GM12878 (cell line): ENCODE results near the gene HNRNPLL. TPM values are rescaled to one million over a fixed set of nuclear protein-coding genes. Genes with fewer than 3 reads are reported as not detected.

Experiments used
- ATAC-seq: fragments of 200-7000 bp; cut with Tn5 transposase; 3 replicates; pipeline ENCODE4 v1.9.1; 2020; ENCODE audit warnings: mild to moderate bottlenecking, moderate library complexity
- BruUV-seq: library from RNA; stranded (reverse); fragments of 400-500 nt; replicated peaks from 2 replicates; lab custom pipeline; 2021; lab: Mats Ljungman, UMichigan
- CTCF ChIA-PET: fragments of 300-600 bp; sonication (Branson Sonifier 250); formaldehyde crosslinking; extraction: SDS; loops from one replicate; lab custom pipeline; 2021; ENCODE audit warnings: inconsistent platforms; lab: Yijun Ruan, JAX
- POLR2A ChIA-PET: fragments of 350-600 bp; formaldehyde crosslinking; extraction: SDS; loops from one replicate; lab custom pipeline; 2021; ENCODE audit warnings: inconsistent platforms; lab: Charles Lee
- RAD21 ChIA-PET: fragments of 300-600 bp; sonication (Branson Sonifier 250); formaldehyde crosslinking; loops from one replicate; lab custom pipeline; 2023; ENCODE audit warnings: antibody characterized with exemption; ENCODE audit not compliant: unreplicated experiment; lab: Charles Lee
- SMC1A ChIA-PET: fragments of 300-600 bp; sonication (Branson Sonifier 250); formaldehyde crosslinking; loops from one replicate; lab custom pipeline; 2023; ENCODE audit not compliant: unreplicated experiment, uncharacterized antibody; lab: Charles Lee
- DNase-seq: peaks from one replicate; pipeline ENCODE4 v3.0.0-alpha.2; 2011; ENCODE audit warnings: low read depth, low spot score
- FAIRE-seq: peaks from 3 replicates; lab custom pipeline; 2011; peaks lifted over from hg19 to GRCh38; lab: Jason Lieb, UNC
- H2AFZ ChIP-seq: 2 replicates; pipeline ENCODE4 v1.6.0; 2011; ENCODE audit warnings: low read depth, low read length, control low read depth; ENCODE audit not compliant: control insufficient read depth
- H3K27ac ChIP-seq: 2 replicates; pipeline ENCODE4 v1.5.1; 2011; ENCODE audit warnings: control low read depth; ENCODE audit not compliant: control insufficient read depth, insufficient read depth
- H3K27me3 ChIP-seq, 2 experiments: replicated peaks in 1 of 2; 2 replicates each; pipeline versions ENCODE4 v1.6.0 to v1.6.1; 2011; ENCODE audit warnings: low read length in 1 of 2; ENCODE audit not compliant: control insufficient read depth in 2 of 2, insufficient read depth in 2 of 2
- H3K36me3 ChIP-seq, 2 experiments: 2 replicates each; pipeline ENCODE4 v1.5.1; 2011; ENCODE audit warnings: low read length in 1 of 2; ENCODE audit not compliant: control insufficient read depth in 2 of 2, insufficient read depth in 2 of 2
- H3K4me1 ChIP-seq: 2 replicates; pipeline ENCODE4 v1.6.1; 2011; ENCODE audit warnings: mild to moderate bottlenecking, low read length, moderate library complexity, mixed read lengths; ENCODE audit not compliant: control insufficient read depth, insufficient read depth
- H3K4me2 ChIP-seq: 2 replicates; pipeline ENCODE4 v1.6.0; 2011; ENCODE audit warnings: control low read depth; ENCODE audit not compliant: control insufficient read depth, insufficient read depth
- H3K4me3 ChIP-seq: fragments of 200-600 bp; sonication (generic); 2 replicates; pipeline ENCODE4 v1.5.1; 2016
- H3K79me2 ChIP-seq: 2 replicates; pipeline ENCODE4 v1.6.0; 2011; ENCODE audit warnings: low read length; ENCODE audit not compliant: control insufficient read depth, insufficient read depth
- H3K9ac ChIP-seq: 2 replicates; pipeline ENCODE4 v1.8.0; 2011; ENCODE audit warnings: low read length, control low read depth, mixed read lengths; ENCODE audit not compliant: control insufficient read depth, insufficient read depth
- H3K9me3 ChIP-seq: replicated peaks from 3 replicates; pipeline ENCODE4 v1.5.1; 2011; ENCODE audit warnings: mild to moderate bottlenecking, low read length; ENCODE audit not compliant: control insufficient read depth, insufficient read depth
- H4K20me1 ChIP-seq: 2 replicates; pipeline ENCODE4 v1.6.0; 2011; ENCODE audit not compliant: control insufficient read depth, insufficient read depth
- ATF7 ChIP-seq: fragments of 450-650 bp; IDR thresholded peaks from 2 replicates; pipeline ENCODE4 v1.6.1; 2016; ENCODE audit warnings: low read depth, mild to moderate bottlenecking
- BACH1 ChIP-seq: fragments of 450-650 bp; IDR thresholded peaks from 2 replicates; pipeline ENCODE4 v1.6.1; 2017; ENCODE audit warnings: mild to moderate bottlenecking, borderline replicate concordance
- BCL11A ChIP-seq: IDR thresholded peaks from 2 replicates; pipeline ENCODE4 v1.6.1; 2011; ENCODE audit warnings: low read depth, low read length
- CBFB ChIP-seq: IDR thresholded peaks from 2 replicates; pipeline ENCODE4 v1.6.1; 2016; ENCODE audit warnings: antibody characterized with exemption, low read depth
- CHD2 ChIP-seq: IDR thresholded peaks from 2 replicates; pipeline ENCODE4 v1.6.1; 2011; ENCODE audit warnings: low read depth, low read length, improper control_type of control experiment, borderline replicate concordance
- DPF2 ChIP-seq: fragments of 450-650 bp; IDR thresholded peaks from 2 replicates; pipeline ENCODE4 v1.6.1; 2017; ENCODE audit warnings: mild to moderate bottlenecking
- EED ChIP-seq: sonication (generic); IDR thresholded peaks from 2 replicates; pipeline ENCODE4 v1.6.1; 2016; ENCODE audit warnings: antibody characterized with exemption, low read depth
- EP300 ChIP-seq, 2 experiments: fragments of 150-350 bp in 1 of 2; IDR thresholded peaks; 2 replicates each; pipeline ENCODE4 v1.6.1; 2011 to 2012; ENCODE audit warnings: low read depth in 2 of 2, low read length in 2 of 2, borderline replicate concordance in 1 of 2, improper control_type of control experiment in 1 of 2, inconsistent platforms in 1 of 2; ENCODE audit not compliant: control insufficient read depth in 1 of 2
- JUNB ChIP-seq: IDR thresholded peaks from 2 replicates; pipeline ENCODE4 v1.6.1; 2016; ENCODE audit warnings: antibody characterized with exemption, mild to moderate bottlenecking
- MTA2 ChIP-seq: fragments of 450-650 bp; IDR thresholded peaks from 2 replicates; pipeline ENCODE4 v1.6.1; 2016; ENCODE audit warnings: low read depth, mild to moderate bottlenecking, moderate library complexity
- NBN ChIP-seq: fragments of 450-650 bp; IDR thresholded peaks from 2 replicates; pipeline ENCODE4 v1.6.1; 2016
- NFIC ChIP-seq: IDR thresholded peaks from 2 replicates; pipeline ENCODE4 v1.6.1; 2012; ENCODE audit warnings: low read depth, mild to moderate bottlenecking, inconsistent platforms, low read length, moderate library complexity
- RBBP5 ChIP-seq: fragments of 200-600 bp; sonication (generic); conservative IDR thresholded peaks from 2 replicates; pipeline ENCODE4 v1.6.1; 2016
- RFX5 ChIP-seq: IDR thresholded peaks from 2 replicates; pipeline ENCODE4 v1.6.1; 2011; ENCODE audit warnings: low read depth, low read length, improper control_type of control experiment
- SPI1 ChIP-seq: IDR thresholded peaks from 2 replicates; pipeline ENCODE4 v1.6.1; 2011; ENCODE audit warnings: low read depth, mild to moderate bottlenecking, low read length, moderate library complexity, borderline replicate concordance; ENCODE audit not compliant: insufficient read depth
- TBL1XR1 ChIP-seq: IDR thresholded peaks from 2 replicates; pipeline ENCODE4 v1.6.1; 2012; ENCODE audit warnings: low read depth, low read length, improper control_type of control experiment
- ZBED1 ChIP-seq: IDR thresholded peaks from 2 replicates; pipeline ENCODE4 v1.6.1; 2016; ENCODE audit warnings: borderline replicate concordance
- ZNF217 ChIP-seq: fragments of 450-650 bp; IDR thresholded peaks from 2 replicates; pipeline ENCODE4 v1.6.1; 2017; ENCODE audit warnings: antibody characterized with exemption, mild to moderate bottlenecking
- ZNF24 ChIP-seq: fragments of 450-650 bp; IDR thresholded peaks from 2 replicates; pipeline ENCODE4 v1.6.1; 2017; ENCODE audit warnings: antibody characterized with exemption, mild to moderate bottlenecking
- WGBS: methylation state at CpG from one replicate; pipeline ENCODE4 v1.1.6; 2016; ENCODE audit warnings: low lambda C conversion rate; ENCODE audit not compliant: insufficient replicate concordance, insufficient coverage; ENCODE audit errors: missing lambda C conversion rate; 5-methylcytosine and 5-hydroxymethylcytosine counted together
- in situ Hi-C: fragments of 300-500 bp; cut with MboI; formaldehyde crosslinking; loops from 9 replicates; pipeline ENCODE4 v1.14.3; 2018; ENCODE audit warnings: mixed read lengths
- intact Hi-C: fragments of 100-400 bp; cut with micrococcal nuclease; formaldehyde crosslinking; loops from one replicate; pipeline ENCODE4 v1.14.2; 2022; ENCODE audit not compliant: unreplicated experiment
- polyA plus RNA-seq, 11 experiments: library from polyadenylated mRNA; depleted of rRNA in 4 of 11; unstranded in 6 of 11; stranded (reverse) in 5 of 11; fragments of >200 nt; fragmentation: Nextera tagmentation in 4 of 11; fragmentation: Illumina TruSeq in 1 of 11; extraction: Ambion mirVana in 4 of 11; extraction: Trizol in 1 of 11; gene quantifications; 1 replicate in 1 of 11; 2 replicates in 10 of 11; pipeline versions ENCODE4 v1.2.1 to v1.2.3, GENCODE V29; 2011 to 2016; ENCODE audit warnings: inconsistent platforms in 2 of 11, missing spikeins in 2 of 11, low read depth in 1 of 11
- total RNA-seq, 4 experiments: library from RNA; depleted of rRNA in 3 of 4; stranded (reverse); fragments of >200 nt in 3 of 4; fragmentation: Illumina TruSeq in 1 of 4; extraction: Trizol in 1 of 4; gene quantifications; 2 replicates each; pipeline versions ENCODE4 v1.2.1 to v1.2.3, GENCODE V29; 2013 to 2021
- TF ChIP-seq, protein P1 (sequence below): IDR thresholded peaks from 2 replicates; pipeline ENCODE4 v1.6.1; 2012; ENCODE audit warnings: low read length, inconsistent platforms
- TF ChIP-seq, protein P2 (sequence below): IDR thresholded peaks from 2 replicates; pipeline ENCODE4 v1.6.1; 2012; ENCODE audit warnings: low read depth, low read length, improper control_type of control experiment

Gene HNRNPLL
- total and polyA plus RNA-seq, 10 of the 15 experiments (the other 5 are each of a cell fraction or from before 2014, with no cell fraction given) = 0.98 to 27.1 (median 2.9) TPM

DNA sequence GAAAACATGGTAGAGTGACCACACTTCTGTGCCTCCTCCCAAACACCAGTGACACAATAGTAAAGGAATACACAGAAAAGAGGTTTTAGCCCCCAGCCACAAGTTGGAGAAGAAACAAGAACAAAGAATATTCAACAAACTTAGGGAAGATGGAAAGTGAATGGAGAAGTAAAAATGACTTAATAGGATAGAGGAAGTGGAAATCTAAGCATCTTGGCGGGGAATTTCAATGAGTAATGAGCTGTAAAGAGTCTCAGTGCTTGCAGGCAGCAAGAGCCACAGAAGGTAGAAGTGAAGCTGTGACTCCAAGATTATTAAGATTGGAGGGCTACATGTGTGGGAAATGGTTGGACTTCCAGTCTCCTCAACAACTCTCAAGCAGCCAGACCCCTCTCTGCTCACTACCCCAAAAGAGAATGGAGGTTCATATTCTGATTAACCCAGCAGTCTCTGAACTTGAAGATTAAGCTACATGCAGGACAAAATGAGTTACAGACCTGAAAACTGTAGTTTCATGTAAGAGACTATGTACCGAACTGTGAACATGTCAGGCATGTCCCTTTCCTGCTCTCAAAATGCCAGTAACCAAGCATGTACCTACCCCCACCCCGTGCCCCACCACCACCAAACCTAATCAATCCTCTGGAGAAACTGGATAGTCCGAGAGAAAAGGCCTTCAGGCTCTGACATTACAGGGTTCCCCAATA is 16.9 kb upstream of the HNRNPLL start:
- peak; percentile 64 for FAIRE-seq
- no peak for DNase-seq
- no peaks in the 10 kb centered on the region for H3K36me3 ChIP-seq
- peaks cover 9% of the 10 kb centered on the region; the same call in 1 of the 2 replicates for H3K4me1 ChIP-seq
- no peak overlapping the region for H2AFZ ChIP-seq
- BruUV-seq = no TSS peak
- H3K4me3 ChIP-seq = no peak overlapping the region
- peak overlapping the region; percentile 65 for H3K4me2 ChIP-seq
- ATAC-seq = peak; percentile 68
- CTCF ChIA-PET = interaction anchor here (0.9 to 1.2 kb wide), 6 partner anchors 8 to 38 kb away, joined by 3 to 5 read pairs (median 4); no protein-coding TSS in a partner anchor
- WGBS = 13% methylated on average over 4 of the region's 4 CpGs
- POLR2A ChIA-PET = interaction anchor here (0.7 to 2.8 kb wide), 6 partner anchors 8 to 77 kb away, joined by 3 to 9 read pairs (median 5); no protein-coding TSS in a partner anchor
- no peaks in the 10 kb centered on the region for H4K20me1 ChIP-seq
- peaks cover 1% of the 10 kb centered on the region; the same call in 2 of the 3 replicates for H3K9me3 ChIP-seq
- in situ Hi-C loops (no loop called here), intact Hi-C loops (loop anchor here (10.0 kb wide), 1 partner anchor 505 kb away; the partner anchor contains the start of gene SOS1)
- RAD21 ChIA-PET = interaction anchor here (0.7 to 1.9 kb wide), 11 partner anchors 8 to 104 kb away, joined by 3 to 12 read pairs (median 4); partner anchors contain the start of gene HNRNPLL
- 0 out of 4 replicates have a peak, but pooled peaks cover 0 to 1% of the 10 kb centered on the region in 2 experiments for H3K27me3 ChIP-seq
- SMC1A ChIA-PET = interaction anchor here (1.0 to 2.4 kb wide), 7 partner anchors 9 to 104 kb away, joined by 3 to 10 read pairs (median 6); no protein-coding TSS in a partner anchor
- no peak overlapping the region for H3K9ac ChIP-seq
- H3K27ac ChIP-seq = no peak overlapping the region
- H3K79me2 ChIP-seq = no peaks in the 10 kb centered on the region
- TF ChIP-seq TBL1XR1 (no peak), SPI1 (peak; percentile 94), EP300 (IDR thresholded peaks at IDR 0.05; ENCODE audit: borderline replicate concordance in 1 of 2, control insufficient read depth in 1 of 2, low read depth in 2 of 2, low read length in 2 of 2) (peak in 1 of 2 experiments; percentile 48; a peak in 1 of 4 replicates), BCL11A (peak; percentile 26; the same call in 1 of the 2 replicates), NFIC (peak; percentile 60; the same call in 1 of the 2 replicates), CBFB (no peak), EED (peak; percentile 51), BACH1 (no peak), ATF7 (peak; percentile 51; the same call in 1 of the 2 replicates), JUNB (peak; percentile 45), DPF2 (peak; percentile 72), ZNF217 (0 out of 2 replicates have a peak, but pooled peaks have one; percentile 59), MTA2 (peak; percentile 73), RBBP5 (no peak), RFX5 (no peak), ZBED1 (no peak), CHD2 (no peak), NBN (0 out of 2 replicates have a peak, but pooled peaks have one; percentile 42), ZNF24 (0 out of 2 replicates have a peak, but pooled peaks have one; percentile 29)
- TF ChIP-seq, protein P1, sequence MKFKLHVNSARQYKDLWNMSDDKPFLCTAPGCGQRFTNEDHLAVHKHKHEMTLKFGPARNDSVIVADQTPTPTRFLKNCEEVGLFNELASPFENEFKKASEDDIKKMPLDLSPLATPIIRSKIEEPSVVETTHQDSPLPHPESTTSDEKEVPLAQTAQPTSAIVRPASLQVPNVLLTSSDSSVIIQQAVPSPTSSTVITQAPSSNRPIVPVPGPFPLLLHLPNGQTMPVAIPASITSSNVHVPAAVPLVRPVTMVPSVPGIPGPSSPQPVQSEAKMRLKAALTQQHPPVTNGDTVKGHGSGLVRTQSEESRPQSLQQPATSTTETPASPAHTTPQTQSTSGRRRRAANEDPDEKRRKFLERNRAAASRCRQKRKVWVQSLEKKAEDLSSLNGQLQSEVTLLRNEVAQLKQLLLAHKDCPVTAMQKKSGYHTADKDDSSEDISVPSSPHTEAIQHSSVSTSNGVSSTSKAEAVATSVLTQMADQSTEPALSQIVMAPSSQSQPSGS = 0 out of 2 replicates have a peak, but pooled peaks have one; percentile 38
- TF ChIP-seq, protein P2, sequence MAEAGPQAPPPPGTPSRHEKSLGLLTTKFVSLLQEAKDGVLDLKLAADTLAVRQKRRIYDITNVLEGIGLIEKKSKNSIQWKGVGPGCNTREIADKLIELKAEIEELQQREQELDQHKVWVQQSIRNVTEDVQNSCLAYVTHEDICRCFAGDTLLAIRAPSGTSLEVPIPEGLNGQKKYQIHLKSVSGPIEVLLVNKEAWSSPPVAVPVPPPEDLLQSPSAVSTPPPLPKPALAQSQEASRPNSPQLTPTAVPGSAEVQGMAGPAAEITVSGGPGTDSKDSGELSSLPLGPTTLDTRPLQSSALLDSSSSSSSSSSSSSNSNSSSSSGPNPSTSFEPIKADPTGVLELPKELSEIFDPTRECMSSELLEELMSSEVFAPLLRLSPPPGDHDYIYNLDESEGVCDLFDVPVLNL = peak; percentile 60; the same call in 1 of the 2 replicates
